Measurements from ENCODE around the gene ALPL. TPM values are rescaled to one million over a fixed set of nuclear protein-coding genes. Genes with fewer than 3 reads are reported as not detected.

ALPL gene
- polyA plus RNA-seq, 3 donors, result not detected

DNA sequence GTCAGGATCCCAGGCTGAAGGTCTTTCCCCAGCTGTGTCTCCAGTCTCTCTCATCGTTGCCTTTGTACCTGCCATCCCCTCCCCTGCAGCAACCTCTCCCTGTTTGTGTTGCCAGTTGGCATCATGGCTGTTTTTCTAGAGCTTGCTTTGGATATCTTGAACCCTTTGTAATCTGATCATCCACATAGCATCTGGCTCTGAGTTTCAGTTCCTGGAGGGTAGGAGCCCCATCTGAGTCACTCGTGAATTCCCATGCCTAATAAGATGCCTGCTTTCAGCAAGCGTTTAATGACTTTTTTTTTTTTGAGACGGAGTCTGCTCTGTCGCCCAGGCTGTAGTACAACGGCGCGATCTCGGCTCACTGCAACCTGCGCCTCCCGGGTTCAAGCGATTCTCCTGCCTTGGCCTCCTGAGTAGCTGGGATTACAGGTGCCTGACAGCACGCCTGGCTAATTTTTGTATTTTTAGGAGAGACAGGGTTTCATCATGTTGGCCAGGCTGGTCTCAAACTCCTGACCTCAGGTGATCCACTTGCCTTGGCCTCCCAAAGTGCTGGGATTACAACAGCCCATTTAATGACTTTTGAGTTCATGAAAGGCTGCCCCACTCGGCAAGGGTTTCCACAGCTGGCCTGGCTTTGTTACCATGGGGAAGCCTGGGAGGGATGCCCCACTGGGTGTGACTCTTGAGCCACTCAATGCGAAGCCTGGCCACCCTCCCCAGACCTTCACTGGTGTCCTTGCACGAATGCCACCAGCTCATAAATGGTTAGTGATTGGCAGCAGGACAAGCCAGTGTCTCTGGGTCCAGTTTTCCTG lies 11.9 kb downstream of the ALPL start:
- no peak overlapping the region for H3K9ac ChIP-seq (ENCODE audit: insufficient read depth, low read length, poor library complexity, severe bottlenecking)
- H3K36me3 ChIP-seq (replicated peaks in 1 of 2; ENCODE audit: control insufficient read depth in 1 of 2, insufficient read depth in 2 of 2, low read length in 2 of 2), result no peaks in the 10 kb centered on the region
- TF ChIP-seq, protein P1, sequence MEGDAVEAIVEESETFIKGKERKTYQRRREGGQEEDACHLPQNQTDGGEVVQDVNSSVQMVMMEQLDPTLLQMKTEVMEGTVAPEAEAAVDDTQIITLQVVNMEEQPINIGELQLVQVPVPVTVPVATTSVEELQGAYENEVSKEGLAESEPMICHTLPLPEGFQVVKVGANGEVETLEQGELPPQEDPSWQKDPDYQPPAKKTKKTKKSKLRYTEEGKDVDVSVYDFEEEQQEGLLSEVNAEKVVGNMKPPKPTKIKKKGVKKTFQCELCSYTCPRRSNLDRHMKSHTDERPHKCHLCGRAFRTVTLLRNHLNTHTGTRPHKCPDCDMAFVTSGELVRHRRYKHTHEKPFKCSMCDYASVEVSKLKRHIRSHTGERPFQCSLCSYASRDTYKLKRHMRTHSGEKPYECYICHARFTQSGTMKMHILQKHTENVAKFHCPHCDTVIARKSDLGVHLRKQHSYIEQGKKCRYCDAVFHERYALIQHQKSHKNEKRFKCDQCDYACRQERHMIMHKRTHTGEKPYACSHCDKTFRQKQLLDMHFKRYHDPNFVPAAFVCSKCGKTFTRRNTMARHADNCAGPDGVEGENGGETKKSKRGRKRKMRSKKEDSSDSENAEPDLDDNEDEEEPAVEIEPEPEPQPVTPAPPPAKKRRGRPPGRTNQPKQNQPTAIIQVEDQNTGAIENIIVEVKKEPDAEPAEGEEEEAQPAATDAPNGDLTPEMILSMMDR (IDR thresholded peaks at IDR 0.05), result no peak
- H2AFZ ChIP-seq (ENCODE audit: insufficient read depth, low read depth, low read length, poor library complexity, severe bottlenecking), result no peak overlapping the region
- no peaks in the 10 kb centered on the region for H3K9me3 Mint-ChIP-seq
- no peak overlapping the region for H3K4me2 ChIP-seq (replicated peaks; ENCODE audit: extremely low read depth, low read length, poor library complexity, severe bottlenecking)
- no peak for DNase-seq
- intact Hi-C loops (cut with micrococcal nuclease), result no loop called here
- H3K27ac ChIP-seq (ENCODE audit: low read depth in 1 of 2, low read length in 2 of 2), result no peak overlapping the region
- H3K36me3 Mint-ChIP-seq, result no peaks in the 10 kb centered on the region
- H3K4me1 ChIP-seq (ENCODE audit: control insufficient read depth in 1 of 2, insufficient read depth in 2 of 2, low read length in 2 of 2), result peaks cover 8 to 11% of the 10 kb centered on the region in 2 donors
- H3K4me3 Mint-ChIP-seq, result peak overlapping the region in 1 of 2 donors; percentile 45
- H3K27ac Mint-ChIP-seq, result no peak overlapping the region
- H3K79me2 ChIP-seq (ENCODE audit: insufficient read depth, low read length), result no peaks in the 10 kb centered on the region
- peaks cover 10% of the 10 kb centered on the region for H3K4me1 Mint-ChIP-seq
- H3K27me3 Mint-ChIP-seq (ENCODE audit: low read depth in 3 of 3), result peaks cover 14 to 40% (median 25%) of the 10 kb centered on the region in 3 donors
- H3K4me3 ChIP-seq (replicated peaks in 1 of 3; ENCODE audit: low read depth in 2 of 3, low read length in 3 of 3), result no peak overlapping the region
- no peaks in the 10 kb centered on the region for H3K9me3 ChIP-seq (replicated peaks in 1 of 2; ENCODE audit: control insufficient read depth in 1 of 2, insufficient read depth in 1 of 2, low read length in 2 of 2)
- WGBS (ENCODE audit: insufficient coverage), result 79% methylated on average over 14 of the region's 16 CpGs
- peaks cover 0 to 13% of the 10 kb centered on the region in 2 donors for H3K27me3 ChIP-seq (ENCODE audit: control insufficient read depth in 2 of 2, insufficient read depth in 2 of 2, low read length in 2 of 2)
- H4K20me1 ChIP-seq (ENCODE audit: insufficient read depth, low read length), result no peaks in the 10 kb centered on the region

- no peak overlapping the region for H3K4me3 Mint-ChIP-seq
- Histone ChIP-seq H3K36me3 (replicated peaks in 1 of 2; ENCODE audit: control insufficient read depth in 1 of 2, insufficient read depth in 2 of 2, low read length in 2 of 2) (no peaks in the 10 kb centered on the region), H3K9ac (ENCODE audit: insufficient read depth, low read length, poor library complexity, severe bottlenecking) (no peak overlapping the region), H3K4me1 (ENCODE audit: control insufficient read depth in 1 of 2, insufficient read depth in 2 of 2, low read length in 2 of 2) (peaks cover 8 to 11% of the 10 kb centered on the region in 2 donors), H3K27me3 (ENCODE audit: control insufficient read depth in 2 of 2, insufficient read depth in 2 of 2, low read length in 2 of 2) (peaks cover 0 to 13% of the 10 kb centered on the region in 2 donors), H3K9me3 (replicated peaks in 1 of 2; ENCODE audit: control insufficient read depth in 1 of 2, insufficient read depth in 1 of 2, low read length in 2 of 2) (no peaks in the 10 kb centered on the region), H2AFZ (ENCODE audit: insufficient read depth, low read depth, low read length, poor library complexity, severe bottlenecking) (no peak overlapping the region), H4K20me1 (ENCODE audit: insufficient read depth, low read length) (no peaks in the 10 kb centered on the region), H3K79me2 (ENCODE audit: insufficient read depth, low read length) (no peaks in the 10 kb centered on the region), H3K4me2 (replicated peaks; ENCODE audit: extremely low read depth, low read length, poor library complexity, severe bottlenecking) (no peak overlapping the region), H3K4me3 (replicated peaks in 1 of 3; ENCODE audit: low read depth in 2 of 3, low read length in 3 of 3) (no peak overlapping the region), H3K27ac (ENCODE audit: low read depth in 1 of 2, low read length in 2 of 2) (no peak overlapping the region)
- H3K4me1 Mint-ChIP-seq, result peaks cover 10% of the 10 kb centered on the region
- H3K27me3 Mint-ChIP-seq (ENCODE audit: low read depth in 3 of 3), result peaks cover 16 to 46% (median 28%) of the 10 kb centered on the region in 3 donors
- no peak for DNase-seq
- no CpG with 5 or more reads among the region's 4 CpGs for WGBS (ENCODE audit: insufficient coverage)
- intact Hi-C loops (cut with micrococcal nuclease), result no loop called here
- H3K9me3 Mint-ChIP-seq, result no peaks in the 10 kb centered on the region
- TF ChIP-seq, protein P1 (IDR thresholded peaks at IDR 0.05), result no peak
- no peak overlapping the region for H3K27ac Mint-ChIP-seq
- no peaks in the 10 kb centered on the region for H3K36me3 Mint-ChIP-seq
Measured at GRCh38 chr1:21521717-21522060, 12.5 kb downstream of the ALPL start.
